Retinal pigment epithelial cell (primary cell): ENCODE measurements around the gene RALB.

Source experiments
- DNase-seq: peaks from one replicate; pipeline ENCODE4 v3.0.0-alpha.2; 2010; ENCODE audit warnings: low read depth
- H3K4me3 ChIP-seq: 2 replicates; pipeline ENCODE4 v1.5.1; 2011; ENCODE audit warnings: mild to moderate bottlenecking, low read length, control low read depth, moderate library complexity
- TF ChIP-seq, protein P1 (sequence below): conservative IDR thresholded peaks from 2 replicates; pipeline ENCODE4 v1.5.1; 2011; ENCODE audit warnings: low read depth, low read length, control low read depth, inconsistent platforms

RALB gene

DNA sequence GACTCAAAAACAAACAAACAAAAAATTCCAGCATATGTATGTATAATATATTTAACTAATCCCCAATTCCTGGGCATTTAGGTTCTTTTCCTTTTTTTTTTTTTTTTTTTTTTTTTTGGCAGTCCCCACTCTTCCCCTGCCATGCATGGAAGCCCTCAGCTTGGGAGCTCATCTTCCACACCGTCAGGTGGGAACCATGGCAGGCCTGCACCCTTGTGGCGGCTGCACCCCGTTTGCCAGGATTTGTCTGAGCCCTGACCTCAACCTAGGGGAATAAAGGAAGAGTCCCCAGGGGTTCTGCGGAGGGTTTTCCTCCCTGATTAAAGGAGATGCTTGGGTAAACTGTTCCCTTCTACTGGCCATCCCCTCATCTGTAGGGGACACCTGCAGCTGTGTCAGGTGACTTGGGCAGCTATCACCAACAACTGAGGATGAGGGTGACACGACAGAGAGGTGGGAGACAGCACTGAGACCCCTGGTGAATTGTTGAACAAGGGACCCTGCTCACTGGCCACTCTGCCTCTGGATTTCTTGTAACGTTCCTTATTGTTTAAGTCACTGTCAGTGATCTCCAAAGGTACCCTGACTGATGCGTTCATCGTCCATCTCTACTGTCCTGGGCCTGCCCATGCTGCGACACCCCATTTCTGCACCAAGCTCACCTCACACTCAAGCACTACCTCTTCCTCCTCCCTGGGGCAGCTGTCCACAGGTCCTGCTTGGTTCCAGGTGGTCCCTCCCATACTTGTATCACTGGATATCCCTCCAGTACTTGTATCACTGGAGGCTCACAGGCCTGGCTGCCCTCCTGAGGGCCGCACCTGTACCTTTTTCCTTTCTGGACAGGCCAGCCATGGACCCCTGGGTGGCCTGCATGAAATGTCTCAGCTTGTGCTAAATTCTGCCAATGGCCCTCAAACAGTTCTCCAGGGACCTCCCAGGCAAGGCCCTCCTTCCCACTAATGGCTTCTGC lies 44.0 kb upstream of the RALB start:
- TF ChIP-seq, protein P1, sequence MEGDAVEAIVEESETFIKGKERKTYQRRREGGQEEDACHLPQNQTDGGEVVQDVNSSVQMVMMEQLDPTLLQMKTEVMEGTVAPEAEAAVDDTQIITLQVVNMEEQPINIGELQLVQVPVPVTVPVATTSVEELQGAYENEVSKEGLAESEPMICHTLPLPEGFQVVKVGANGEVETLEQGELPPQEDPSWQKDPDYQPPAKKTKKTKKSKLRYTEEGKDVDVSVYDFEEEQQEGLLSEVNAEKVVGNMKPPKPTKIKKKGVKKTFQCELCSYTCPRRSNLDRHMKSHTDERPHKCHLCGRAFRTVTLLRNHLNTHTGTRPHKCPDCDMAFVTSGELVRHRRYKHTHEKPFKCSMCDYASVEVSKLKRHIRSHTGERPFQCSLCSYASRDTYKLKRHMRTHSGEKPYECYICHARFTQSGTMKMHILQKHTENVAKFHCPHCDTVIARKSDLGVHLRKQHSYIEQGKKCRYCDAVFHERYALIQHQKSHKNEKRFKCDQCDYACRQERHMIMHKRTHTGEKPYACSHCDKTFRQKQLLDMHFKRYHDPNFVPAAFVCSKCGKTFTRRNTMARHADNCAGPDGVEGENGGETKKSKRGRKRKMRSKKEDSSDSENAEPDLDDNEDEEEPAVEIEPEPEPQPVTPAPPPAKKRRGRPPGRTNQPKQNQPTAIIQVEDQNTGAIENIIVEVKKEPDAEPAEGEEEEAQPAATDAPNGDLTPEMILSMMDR = no peak
- DNase-seq = no peak
- H3K4me3 ChIP-seq = no peak overlapping the region

DNA sequence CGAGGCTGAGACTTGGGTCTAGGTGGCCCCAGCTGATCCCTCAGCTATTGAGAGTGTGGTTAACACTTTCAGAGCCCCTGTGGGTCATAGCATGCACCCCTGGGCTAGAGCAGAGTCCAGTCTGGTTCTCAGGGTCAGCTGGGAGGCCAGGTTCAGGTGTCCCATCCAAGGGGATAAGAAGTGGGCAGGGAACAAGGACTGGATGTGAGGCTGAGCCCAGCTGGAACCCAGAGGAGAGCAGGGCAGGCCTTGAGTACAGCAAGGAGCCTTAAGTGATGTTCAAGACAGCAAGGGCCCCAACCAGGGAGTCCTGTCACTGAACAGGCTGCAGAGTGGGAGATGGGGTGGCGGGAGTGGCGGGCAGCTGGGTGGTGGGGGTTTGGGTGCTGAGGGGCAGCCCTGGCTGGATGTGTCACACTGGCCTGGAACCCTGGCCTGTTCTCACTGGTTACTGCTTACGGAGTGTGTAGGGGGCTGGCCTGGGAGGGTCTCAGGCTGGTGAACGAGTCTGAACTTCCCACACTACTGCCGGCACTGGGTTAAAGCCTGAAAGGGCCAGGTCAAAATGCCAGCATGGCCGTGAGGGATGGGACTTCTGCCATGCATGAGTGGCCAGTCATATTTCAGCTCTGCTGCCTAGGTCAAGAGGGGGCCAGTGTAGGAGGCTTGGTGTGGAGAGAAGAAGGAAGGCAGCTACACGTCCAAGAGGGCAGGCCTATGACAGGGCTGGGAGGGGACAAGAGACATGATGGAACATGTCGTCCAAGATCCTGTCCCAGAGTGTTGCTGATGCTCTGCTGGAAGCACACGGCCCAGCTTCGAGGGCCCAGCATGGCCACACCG lies 43.0 kb upstream of the RALB start:
- DNase-seq = no peak
- TF ChIP-seq, protein P1 = no peak
- no peak overlapping the region for H3K4me3 ChIP-seq

DNA sequence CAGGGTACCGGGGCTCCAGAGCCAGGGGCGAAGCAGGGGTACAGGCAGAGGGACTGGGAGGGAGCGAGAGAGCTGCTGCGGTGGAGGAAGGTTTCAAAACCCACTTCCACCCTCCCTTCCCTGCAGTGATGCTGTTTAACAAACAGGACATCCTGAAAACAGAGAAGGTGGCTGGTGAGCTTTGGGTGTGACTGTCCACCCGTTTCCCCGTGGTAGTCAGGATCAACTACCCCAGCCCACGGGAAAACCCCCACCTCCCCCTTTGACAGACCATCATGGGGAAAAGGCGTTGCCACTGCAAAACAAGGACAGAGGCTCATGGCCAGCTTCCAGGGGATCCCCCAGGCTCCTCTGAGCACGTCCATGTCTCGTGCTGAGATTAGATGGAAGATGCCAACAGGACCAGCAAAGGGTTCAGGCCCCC lies 42.4 kb upstream of the RALB start:
- no peak for DNase-seq
- no peak overlapping the region for H3K4me3 ChIP-seq
- TF ChIP-seq, protein P1 = no peak

DNA sequence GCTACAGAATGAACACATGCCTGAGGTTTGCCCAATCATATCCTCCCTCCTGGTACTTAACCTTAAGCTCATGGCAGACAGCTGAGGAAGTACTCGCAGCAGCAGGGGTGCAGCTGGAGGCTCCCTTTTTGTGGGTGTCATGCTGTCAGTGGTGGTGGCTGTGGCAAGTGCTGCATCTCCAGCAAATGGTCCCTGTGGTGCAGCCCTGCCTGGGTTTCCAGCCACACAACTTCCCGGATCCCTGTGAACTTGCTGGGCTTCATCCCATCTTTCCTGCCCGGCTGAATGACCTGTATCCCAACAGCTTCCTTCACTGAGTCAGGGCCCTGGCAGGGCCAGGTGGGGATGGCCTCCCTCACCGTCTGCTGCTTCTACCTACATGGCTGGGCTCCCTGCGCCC lies 34.5 kb upstream of the RALB start:
- no peak for DNase-seq
- H3K4me3 ChIP-seq = no peak overlapping the region
- TF ChIP-seq, protein P1 = no peak

DNA sequence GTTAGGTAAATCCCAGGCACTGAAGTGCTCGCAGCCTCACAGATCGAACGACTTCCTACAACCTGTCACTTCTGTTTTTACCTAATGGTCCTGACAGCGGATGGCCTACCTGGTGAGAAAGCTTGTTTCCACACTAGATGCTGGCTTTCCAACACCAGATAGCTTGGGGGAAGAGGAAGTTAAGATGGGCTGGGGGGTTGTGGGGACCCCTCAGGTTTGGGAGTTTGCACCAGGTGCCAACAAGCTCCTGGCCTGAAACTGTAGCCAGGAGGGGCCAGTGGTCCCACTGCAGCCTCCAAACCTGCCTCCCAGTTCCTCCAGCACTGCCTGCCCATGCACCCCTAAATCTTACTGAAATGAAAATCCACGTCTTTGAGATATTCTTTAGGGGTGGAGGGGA lies 33.4 kb upstream of the RALB start:
- no peak for DNase-seq
- TF ChIP-seq, protein P1 = no peak

DNA sequence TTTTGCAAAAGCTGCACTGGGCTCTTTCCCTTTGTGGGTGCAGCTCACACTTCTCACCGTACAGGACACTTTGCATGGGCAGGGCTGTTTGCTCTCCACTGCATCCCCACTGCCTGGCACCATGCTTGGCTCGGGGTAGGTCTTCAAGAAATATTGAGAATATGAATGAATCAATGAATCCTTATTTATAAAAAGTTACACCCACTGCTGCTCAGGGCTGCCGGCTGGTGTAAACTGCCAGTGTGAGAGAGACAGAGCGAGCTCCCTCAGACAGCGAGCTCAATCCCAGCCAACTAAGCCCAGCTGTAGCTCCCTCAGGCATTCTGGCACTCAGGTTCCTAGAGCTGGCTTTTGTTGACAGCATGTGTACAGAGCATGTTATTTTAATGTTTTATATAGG lies 32.9 kb upstream of the RALB start:
- DNase-seq = no peak
- H3K4me3 ChIP-seq = no peak overlapping the region
- TF ChIP-seq, protein P1 = no peak

More for the DNA sequence above, 33.4 kb upstream of the RALB start:
- H3K4me3 ChIP-seq = no peak overlapping the region
